Bronchial epithelial cell (primary cell): ENCODE measurements around the gene ADGRD1. TPM values are rescaled to one million over a fixed set of nuclear protein-coding genes. Genes with fewer than 3 reads are reported as not detected.

Source experiments
- DNase-seq: peaks from one replicate; pipeline ENCODE4 v3.0.0-alpha.2; 2010; ENCODE audit warnings: low read depth
- FAIRE-seq: peaks from 2 replicates; lab custom pipeline; 2011; peaks lifted over from hg19 to GRCh38; lab: Jason Lieb, UNC
- H3K27me3 ChIP-seq: 2 replicates; pipeline ENCODE4 v1.5.1; 2011; ENCODE audit warnings: low read length; ENCODE audit not compliant: control insufficient read depth, insufficient read depth
- H3K36me3 ChIP-seq: 2 replicates; pipeline ENCODE4 v1.5.1; 2011; ENCODE audit warnings: low read length; ENCODE audit not compliant: control insufficient read depth, insufficient read depth
- H3K4me3 ChIP-seq: 2 replicates; pipeline ENCODE4 v1.5.1; 2011; ENCODE audit warnings: mild to moderate bottlenecking, low read depth, low read length, control low read depth
- total RNA-seq: library from RNA; depleted of rRNA; stranded (reverse); fragments of >200 nt; gene quantifications from 2 replicates; pipeline ENCODE4 v1.2.1, GENCODE V29; 2014
- TF ChIP-seq, protein P1 (sequence below): IDR thresholded peaks from 2 replicates; pipeline ENCODE4 v1.5.1; 2011; ENCODE audit warnings: mild to moderate bottlenecking, moderate library complexity, low read length, control low read depth, inconsistent platforms; ENCODE audit not compliant: insufficient read depth, severe bottlenecking

Gene ADGRD1
- total RNA-seq, 1 donor from 2014 or later, result not detected

GRCh38 chr12:131049549-131050339 is 96.0 kb downstream of the ADGRD1 start:
- no peak for FAIRE-seq
- Histone ChIP-seq H3K27me3 (no peaks in the 10 kb centered on the region), H3K36me3 (no peaks in the 10 kb centered on the region), H3K4me3 (no peak overlapping the region)
- no peak for DNase-seq
- TF ChIP-seq, protein P1, sequence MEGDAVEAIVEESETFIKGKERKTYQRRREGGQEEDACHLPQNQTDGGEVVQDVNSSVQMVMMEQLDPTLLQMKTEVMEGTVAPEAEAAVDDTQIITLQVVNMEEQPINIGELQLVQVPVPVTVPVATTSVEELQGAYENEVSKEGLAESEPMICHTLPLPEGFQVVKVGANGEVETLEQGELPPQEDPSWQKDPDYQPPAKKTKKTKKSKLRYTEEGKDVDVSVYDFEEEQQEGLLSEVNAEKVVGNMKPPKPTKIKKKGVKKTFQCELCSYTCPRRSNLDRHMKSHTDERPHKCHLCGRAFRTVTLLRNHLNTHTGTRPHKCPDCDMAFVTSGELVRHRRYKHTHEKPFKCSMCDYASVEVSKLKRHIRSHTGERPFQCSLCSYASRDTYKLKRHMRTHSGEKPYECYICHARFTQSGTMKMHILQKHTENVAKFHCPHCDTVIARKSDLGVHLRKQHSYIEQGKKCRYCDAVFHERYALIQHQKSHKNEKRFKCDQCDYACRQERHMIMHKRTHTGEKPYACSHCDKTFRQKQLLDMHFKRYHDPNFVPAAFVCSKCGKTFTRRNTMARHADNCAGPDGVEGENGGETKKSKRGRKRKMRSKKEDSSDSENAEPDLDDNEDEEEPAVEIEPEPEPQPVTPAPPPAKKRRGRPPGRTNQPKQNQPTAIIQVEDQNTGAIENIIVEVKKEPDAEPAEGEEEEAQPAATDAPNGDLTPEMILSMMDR, result no peak

DNA sequence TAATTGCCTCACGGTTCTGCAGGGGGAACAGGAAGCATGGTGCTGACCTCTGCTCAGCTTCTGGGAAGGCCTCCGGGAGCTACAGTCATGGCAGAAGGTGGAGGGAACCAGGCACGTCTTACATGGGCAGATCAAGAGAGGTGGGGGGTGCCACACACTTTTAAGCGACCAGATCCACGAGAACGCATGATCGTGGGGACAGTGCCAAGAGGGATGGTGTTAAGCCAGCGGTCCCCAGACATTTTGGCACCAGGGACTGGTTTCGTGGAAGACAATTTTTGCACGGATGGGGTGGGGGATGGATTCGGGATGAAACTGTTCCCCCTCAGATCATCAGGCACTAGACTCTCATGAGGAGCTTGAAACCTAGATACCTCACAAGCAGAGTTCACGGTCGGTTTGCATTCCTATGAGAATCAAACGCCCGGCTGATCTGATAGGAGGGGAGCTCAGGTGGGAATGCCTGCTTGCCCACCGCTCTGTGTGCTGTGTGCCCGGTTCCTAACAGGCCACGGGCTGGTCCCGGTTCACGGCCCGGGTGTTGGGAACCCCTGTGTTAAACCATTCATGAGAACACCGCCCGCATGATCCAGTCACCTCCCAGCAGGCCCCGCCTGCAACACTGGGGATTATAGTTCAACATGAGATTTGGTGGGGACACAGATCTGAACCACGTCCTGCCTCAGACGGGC is 96.9 kb downstream of the ADGRD1 start:
- DNase-seq (no peak), FAIRE-seq (no peak)
- Histone ChIP-seq H3K27me3 (no peaks in the 10 kb centered on the region), H3K4me3 (no peak overlapping the region), H3K36me3 (no peaks in the 10 kb centered on the region)
- TF ChIP-seq, protein P1, result no peak

DNA sequence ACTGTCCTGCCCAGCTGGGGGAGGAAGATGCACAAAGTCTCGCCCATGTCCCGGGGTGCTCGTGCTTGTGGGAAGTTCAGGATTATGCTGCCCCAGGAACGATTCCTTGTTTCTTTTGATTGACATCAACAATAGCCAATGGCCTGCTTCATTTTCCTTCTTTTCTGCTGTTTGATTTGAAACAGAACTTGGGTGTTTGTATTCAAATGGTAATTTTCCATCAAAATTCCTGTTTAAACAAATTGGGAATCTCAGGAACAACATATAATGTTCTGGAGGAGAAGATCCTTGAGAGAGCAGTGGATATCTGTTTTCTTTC is 97.4 kb downstream of the ADGRD1 start:
- DNase-seq, result no peak
- Histone ChIP-seq H3K27me3 (no peaks in the 10 kb centered on the region), H3K36me3 (no peaks in the 10 kb centered on the region), H3K4me3 (no peak overlapping the region)
- FAIRE-seq, result no peak
- TF ChIP-seq, protein P1, result no peak

- TF ChIP-seq, protein P1, result no peak
These were observed 98.5 kb downstream of the ADGRD1 start for GRCh38 chr12:131052063-131052781.

DNA sequence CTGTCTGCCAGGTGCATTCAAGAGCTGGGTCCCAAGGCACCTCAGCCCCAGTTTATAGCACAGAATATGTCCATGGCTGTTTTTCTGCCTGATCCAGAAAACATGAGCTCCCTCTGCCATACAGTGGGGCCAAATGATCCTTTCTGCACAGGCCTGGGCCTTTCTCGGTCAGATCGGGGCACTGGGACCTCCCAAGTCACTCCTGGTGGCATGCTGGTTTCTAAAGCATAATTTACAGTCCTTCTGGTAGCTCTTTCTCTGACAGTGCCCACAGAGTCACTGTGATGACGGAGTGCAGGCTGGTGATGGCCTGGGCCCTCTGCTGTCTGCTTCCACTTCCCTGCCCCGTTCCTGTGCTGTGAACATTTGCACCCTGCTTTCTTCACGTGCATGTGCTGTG is 99.2 kb downstream of the ADGRD1 start:
- FAIRE-seq, result no peak
- no peaks in the 10 kb centered on the region for H3K36me3 ChIP-seq
- DNase-seq, result no peak
- H3K4me3 ChIP-seq, result no peak overlapping the region
- H3K27me3 ChIP-seq, result no peaks in the 10 kb centered on the region
- TF ChIP-seq, protein P1, result no peak

More at GRCh38 chr12:131052063-131052781, 98.5 kb downstream of the ADGRD1 start:
- FAIRE-seq (no peak), DNase-seq (no peak)
- Histone ChIP-seq H3K4me3 (no peak overlapping the region), H3K27me3 (no peaks in the 10 kb centered on the region), H3K36me3 (no peaks in the 10 kb centered on the region)
